Stimulated activated CD4-positive, alpha-beta T cell treated with anti-CD3 and anti-CD28 coated beads, TNF-alpha, amount 100 ng/mL, for 48 hours (primary cell): Measurements from ENCODE around the gene GAN.

ENCODE experiments used
- DNase-seq, 3 donors: peaks; one replicate each; pipeline ENCODE4 v3.0.0-alpha.2; 2020; ENCODE audit warnings: low read depth in 3 of 3

The GAN gene

GRCh38 chr16:81357711-81358260, 43.0 kb downstream of the GAN start:
- no peak for DNase-seq

GRCh38 chr16:81358860-81359259, 44.1 kb downstream of the GAN start:
- no peak for DNase-seq

GRCh38 chr16:81360135-81360534, 45.4 kb downstream of the GAN start:
- no peak for DNase-seq

- no peak for DNase-seq
Measured at GRCh38 chr16:81365731-81366130, 51.0 kb downstream of the GAN start.

- DNase-seq = no peak
Measured at GRCh38 chr16:81366316-81366932, 51.7 kb downstream of the GAN start.

GRCh38 chr16:81367821-81368220, 53.1 kb downstream of the GAN start:
- no peak for DNase-seq

GRCh38 chr16:81369888-81370504, 55.2 kb downstream of the GAN start:
- DNase-seq = no peak

- DNase-seq = no peak
Measured at GRCh38 chr16:81371106-81371505, 56.3 kb downstream of the GAN start.

- no peak for DNase-seq
Measured at GRCh38 chr16:81374550-81374949, 59.8 kb downstream of the GAN start.

- DNase-seq = peak in 1 of 3 donors; percentile 11
Measured at GRCh38 chr16:81376880-81377279, 62.1 kb downstream of the GAN start.

- DNase-seq = no peak
Measured at GRCh38 chr16:81378049-81378448, 63.3 kb downstream of the GAN start.

- no peak for DNase-seq
Measured at GRCh38 chr16:81380932-81381331, 66.2 kb downstream of the GAN start.

GRCh38 chr16:81384006-81384405, 69.2 kb downstream of the GAN start:
- DNase-seq = no peak

GRCh38 chr16:81385031-81385756, 70.4 kb downstream of the GAN start:
- DNase-seq = no peak

- DNase-seq = no peak
Measured at GRCh38 chr16:81388357-81388756, 73.6 kb downstream of the GAN start.

- DNase-seq = no peak
Measured at GRCh38 chr16:81390840-81391239, 76.1 kb downstream of the GAN start.

- no peak for DNase-seq
Measured at GRCh38 chr16:81392011-81392410, 77.2 kb downstream of the GAN start.

- no peak for DNase-seq
Measured at GRCh38 chr16:81394416-81394815, 79.7 kb downstream of the GAN start.

- no peak for DNase-seq
Measured at GRCh38 chr16:81394966-81395655, 80.3 kb downstream of the GAN start.

GRCh38 chr16:81397058-81397878, 82.5 kb downstream of the GAN start:
- DNase-seq = no peak

- DNase-seq = no peak
Measured at GRCh38 chr16:81397879-81398520, 83.2 kb downstream of the GAN start.
